ENCODE data around the gene HEXD. TPM values are rescaled to one million over a fixed set of nuclear protein-coding genes. Genes with fewer than 3 reads are reported as not detected.

The HEXD gene
- total and polyA plus RNA-seq, 3 experiments from 2014 or later = 10.6 to 30.4 (median 29.6) TPM

Other genes with a start within 250 kb of the HEXD start
- gene CCDC57, start 205.5 kb upstream of the HEXD start, total RNA-seq = 10 to 100 TPM; 69.8 to 77.6 TPM
- gene CCDC57, start 205.5 kb upstream of the HEXD start, polyA plus RNA-seq = 39.2 TPM
- gene SLC16A3, start 189.3 kb upstream of the HEXD start, total RNA-seq = 10 to 100 TPM; 27.5 to 31.8 TPM
- 3.3 TPM for gene SLC16A3, start 189.3 kb upstream of the HEXD start, polyA plus RNA-seq
- 100 to 1,000 TPM; 129 to 141 TPM for gene CSNK1D, start 144.6 kb upstream of the HEXD start, total RNA-seq
- gene CSNK1D, start 144.6 kb upstream of the HEXD start, polyA plus RNA-seq = 74.6 TPM
- 100 to 1,000 TPM; 186 to 190 TPM for gene CD7, start 100.7 kb upstream of the HEXD start, total RNA-seq
- 193 TPM for gene CD7, start 100.7 kb upstream of the HEXD start, polyA plus RNA-seq
- gene SECTM1, start 84.6 kb upstream of the HEXD start, total RNA-seq = 1 to 10 TPM in 1 of 2 experiments, under 1 TPM in 1; 0.49 to 1.1 TPM
- 1.9 TPM for gene SECTM1, start 84.6 kb upstream of the HEXD start, polyA plus RNA-seq
- gene TEX19, start 59.1 kb upstream of the HEXD start, total RNA-seq = not detected
- not detected for gene TEX19, start 59.1 kb upstream of the HEXD start, polyA plus RNA-seq
- not detected for gene UTS2R, start 46.6 kb upstream of the HEXD start, total RNA-seq
- gene UTS2R, start 46.6 kb upstream of the HEXD start, polyA plus RNA-seq = not detected
- gene OGFOD3, start 239 bp downstream of the HEXD start, total RNA-seq = 10 to 100 TPM; 27.9 to 28.4 TPM
- gene OGFOD3, start 239 bp downstream of the HEXD start, polyA plus RNA-seq = 29.9 TPM
- 100 to 1,000 TPM; 184 to 189 TPM for gene CYBC1, start 32.4 kb downstream of the HEXD start, total RNA-seq
- 175 TPM for gene CYBC1, start 32.4 kb downstream of the HEXD start, polyA plus RNA-seq
- 10 to 100 TPM; 62.2 to 63.0 TPM for gene NARF, start 40.4 kb downstream of the HEXD start, total RNA-seq
- 95.3 TPM for gene NARF, start 40.4 kb downstream of the HEXD start, polyA plus RNA-seq
- 10 to 100 TPM; 63.9 to 71.2 TPM for gene FOXK2, start 101.4 kb downstream of the HEXD start, total RNA-seq
- 8.2 TPM for gene FOXK2, start 101.4 kb downstream of the HEXD start, polyA plus RNA-seq
- gene WDR45B, start 230.1 kb downstream of the HEXD start, total RNA-seq = 10 to 100 TPM; 49.1 to 50.1 TPM
- gene WDR45B, start 230.1 kb downstream of the HEXD start, polyA plus RNA-seq = 41.9 TPM

All from CD8-positive, alpha-beta memory T cell (primary cell).